ENCODE results near the gene FRMPD2.
"Not testable (repeated sequence)": the region's sequence is repeated elsewhere in the genome, so short reads cannot be mapped to it uniquely, and the experiment has no call there.

FRMPD2 gene

GRCh38 chr10:48232717-48233447 lies 41.6 kb downstream of the FRMPD2 start:
- no peak for DNase-seq

- no peak for DNase-seq
Measured at GRCh38 chr10:48231699-48232315, 42.7 kb downstream of the FRMPD2 start.

GRCh38 chr10:48231178-48231577 lies 43.3 kb downstream of the FRMPD2 start:
- no peak for DNase-seq

DNA sequence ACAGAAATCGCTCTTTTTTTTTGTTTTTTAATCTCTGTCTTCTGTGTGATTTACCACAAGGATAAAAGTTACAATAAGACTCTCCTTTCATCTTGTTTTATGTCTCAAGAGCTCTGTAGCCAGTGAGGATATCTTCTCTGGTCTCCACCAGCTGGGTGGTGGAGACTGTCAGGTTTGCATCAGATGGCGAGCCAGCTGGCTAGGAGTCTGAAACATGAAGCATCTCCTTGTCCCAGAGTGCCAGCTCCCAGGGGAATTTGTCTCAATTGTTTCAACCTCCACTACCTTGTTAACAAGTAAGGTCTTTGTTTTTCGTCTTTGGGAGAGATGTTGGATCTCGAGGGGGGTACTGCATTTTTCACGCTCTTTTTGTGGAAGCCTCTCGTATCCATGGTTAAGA lies 47.3 kb downstream of the FRMPD2 start:
- DNase-seq = no peak

GRCh38 chr10:48224979-48225560 lies 49.4 kb downstream of the FRMPD2 start:
- no peak for DNase-seq

DNA sequence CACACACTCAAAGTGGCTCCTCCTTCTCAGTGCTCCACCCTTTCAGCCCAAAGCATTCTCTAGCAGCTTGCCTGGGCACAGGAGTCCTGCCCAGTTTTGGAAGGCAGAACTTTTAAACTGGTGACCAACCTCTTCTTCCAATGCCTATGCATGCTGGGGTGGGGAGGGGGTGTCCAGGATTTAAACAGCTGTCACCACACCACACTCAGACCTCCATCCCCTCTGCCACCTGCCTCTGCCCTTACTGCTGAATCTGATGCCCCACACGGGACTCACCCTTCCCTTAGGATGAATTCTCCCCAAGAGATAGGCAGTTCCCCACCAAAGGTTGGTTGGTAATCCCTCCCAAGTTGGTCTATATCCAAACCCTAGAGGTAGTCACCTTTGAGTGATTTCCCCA lies 50.2 kb downstream of the FRMPD2 start:
- DNase-seq = no peak

- DNase-seq = no peak
Measured at GRCh38 chr10:48221814-48222213, 52.7 kb downstream of the FRMPD2 start.

DNA sequence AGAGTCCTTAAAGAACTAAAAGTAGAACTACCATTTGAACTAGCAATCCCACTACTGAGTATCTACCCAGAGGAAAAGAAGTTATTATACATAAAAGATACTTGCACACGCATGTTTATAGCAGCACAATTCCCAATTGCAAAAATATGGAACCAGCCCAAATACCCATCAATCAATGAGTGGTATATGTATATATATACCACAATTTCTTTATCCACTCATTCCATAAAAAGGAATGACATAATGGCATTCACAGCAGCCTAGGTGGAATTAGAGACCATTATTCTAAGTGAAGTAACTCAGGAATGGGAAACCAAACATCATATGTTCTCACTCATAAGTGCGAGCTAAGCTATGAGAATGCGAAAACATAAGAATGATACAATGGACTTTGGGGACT lies 53.5 kb downstream of the FRMPD2 start:
- DNase-seq = not testable (repeated sequence)

- DNase-seq = no peak
Measured at GRCh38 chr10:48219194-48219593, 55.3 kb downstream of the FRMPD2 start.

- no peak for DNase-seq
Measured at GRCh38 chr10:48216744-48217143, 57.8 kb downstream of the FRMPD2 start.

DNA sequence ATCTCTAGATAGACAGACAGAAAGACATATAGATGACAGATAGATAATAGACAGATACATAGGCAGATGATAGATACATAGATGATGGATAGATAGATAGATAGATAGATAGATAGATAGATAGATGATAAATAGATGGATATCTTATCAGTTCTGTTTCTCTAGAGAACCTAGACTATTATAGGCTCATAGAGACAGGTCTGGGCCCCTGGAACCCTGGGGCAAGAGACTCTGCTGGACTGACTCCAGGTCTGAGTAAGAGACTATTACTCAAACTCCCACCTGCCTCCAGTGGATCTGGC lies 58.3 kb downstream of the FRMPD2 start:
- DNase-seq = no peak

GRCh38 chr10:48215486-48216203 lies 58.9 kb downstream of the FRMPD2 start:
- peak; percentile 29 for DNase-seq

GRCh38 chr10:48214716-48215485 lies 59.6 kb downstream of the FRMPD2 start:
- DNase-seq = no peak

GRCh38 chr10:48213047-48213446 lies 61.4 kb downstream of the FRMPD2 start:
- no peak for DNase-seq

DNA sequence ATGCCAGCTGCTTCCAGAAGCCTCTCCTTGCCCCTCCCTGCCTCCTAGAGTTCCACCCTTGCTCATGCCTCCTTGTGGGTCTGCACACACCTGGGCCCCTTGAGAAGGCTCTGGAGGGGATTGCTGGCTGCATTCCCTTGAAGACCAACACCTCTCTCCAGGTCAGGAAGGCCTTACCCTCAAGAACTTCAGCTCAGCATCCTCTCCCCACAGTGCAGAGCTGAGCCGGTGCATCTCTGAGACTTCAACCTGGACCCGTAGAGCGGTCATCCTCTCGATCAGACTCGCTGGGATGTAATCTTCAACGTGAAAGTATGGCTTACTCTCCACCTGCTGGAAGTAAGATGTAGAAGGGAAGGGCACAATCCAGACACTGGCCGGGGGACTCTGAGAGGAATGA lies 62.7 kb downstream of the FRMPD2 start:
- DNase-seq = no peak

DNA sequence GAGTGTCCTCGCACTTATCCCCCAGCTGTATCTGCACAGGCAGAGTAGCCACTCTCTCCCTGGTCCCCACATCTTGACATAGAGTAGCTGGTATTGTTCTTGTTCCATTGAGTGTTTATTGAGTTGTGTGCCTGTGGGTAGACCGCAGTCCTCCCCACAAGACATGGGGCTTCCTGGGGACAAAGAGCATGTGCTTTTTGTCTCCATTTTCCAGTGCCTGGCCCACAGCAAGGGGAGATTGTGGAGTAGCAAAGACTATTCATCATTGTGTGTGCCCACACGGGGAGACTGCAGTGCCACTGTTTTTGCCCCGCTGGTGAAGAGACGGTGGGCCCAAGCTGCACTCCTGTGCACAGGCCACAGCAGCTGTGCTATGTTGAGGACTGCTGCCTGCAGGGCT lies 63.5 kb downstream of the FRMPD2 start:
- DNase-seq = no peak

GRCh38 chr10:48210391-48210790 lies 64.1 kb downstream of the FRMPD2 start:
- no peak for DNase-seq

- no peak for DNase-seq
Measured at GRCh38 chr10:48209241-48209640, 65.3 kb downstream of the FRMPD2 start.

GRCh38 chr10:48207853-48208252 lies 66.6 kb downstream of the FRMPD2 start:
- no peak for DNase-seq

DNA sequence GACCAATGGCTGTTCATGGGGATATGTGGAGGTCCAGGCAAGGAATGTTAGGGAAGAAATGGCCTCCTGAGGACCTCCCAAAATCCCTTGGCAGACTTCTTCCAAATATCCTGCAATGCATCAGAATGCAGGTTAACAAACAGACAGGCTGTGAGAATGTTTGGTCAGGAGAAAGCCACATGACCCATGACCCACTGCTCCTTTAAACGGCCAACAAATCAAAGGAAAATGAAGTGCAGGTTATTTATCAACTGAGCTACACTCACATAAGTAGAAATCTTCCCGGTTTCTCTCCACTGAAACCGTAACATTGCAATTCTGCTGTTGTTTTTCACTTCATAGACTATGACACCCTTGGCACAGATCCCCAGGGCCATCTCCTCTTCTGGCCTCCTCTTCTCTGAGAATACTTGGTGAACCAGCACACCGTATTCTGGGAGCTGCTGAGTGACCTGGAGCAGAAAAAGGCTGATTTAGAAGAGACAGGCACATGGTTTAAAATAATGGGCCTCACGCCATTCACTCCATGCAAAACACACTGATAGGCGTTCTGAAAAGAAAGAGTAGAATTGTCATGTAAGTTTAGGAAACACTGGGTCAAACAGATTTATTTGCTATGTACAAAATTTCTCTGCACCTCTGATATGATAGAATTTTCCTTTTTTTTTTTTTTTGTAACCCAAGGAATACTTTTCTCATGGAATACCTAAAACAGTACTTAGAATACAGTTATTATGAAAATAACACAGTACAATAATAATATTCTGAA lies 67.8 kb downstream of the FRMPD2 start:
- no peak for DNase-seq

DNA sequence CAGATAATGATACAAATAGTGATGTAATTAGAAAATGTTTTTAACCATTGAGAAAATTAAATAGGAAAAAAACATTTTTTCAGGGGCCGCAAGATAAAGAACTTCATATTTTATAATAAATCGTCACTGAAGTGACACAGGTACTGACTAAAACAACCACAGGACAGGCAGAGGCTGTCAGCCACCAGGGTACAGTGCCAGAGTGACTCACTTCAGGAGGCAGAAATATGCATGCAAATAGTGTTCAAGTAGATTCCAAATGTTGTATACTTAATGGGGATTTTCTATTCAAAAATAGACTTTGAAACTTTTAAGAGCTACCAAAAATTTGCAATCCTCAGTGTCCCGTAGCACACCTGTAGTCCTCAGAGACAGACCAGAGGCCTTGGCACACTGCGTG lies 68.6 kb downstream of the FRMPD2 start:
- no peak for DNase-seq

Measured in stimulated activated CD4-positive, alpha-beta T cell treated with anti-CD3 and anti-CD28 coated beads, Interleukin-4, amount 100 ng/mL, for 1 hour (primary cell).